NB4 (cell line): ENCODE data around the gene PSMD2.

ENCODE experiments used
- DNase-seq: peaks from one replicate; pipeline ENCODE4 v3.0.0; 2010; ENCODE audit warnings: low read depth
- H3K4me3 ChIP-seq: one replicate; pipeline ENCODE4 v1.5.1; 2011; ENCODE audit warnings: mild to moderate bottlenecking, low read depth, low read length, moderate library complexity
- MYC ChIP-seq: IDR thresholded peaks from 2 replicates; pipeline ENCODE4 v1.6.1; 2011; ENCODE audit warnings: low read depth, low read length
- POLR2A ChIP-seq: IDR thresholded peaks from 2 replicates; pipeline ENCODE4 v1.6.1; 2011; ENCODE audit warnings: mild to moderate bottlenecking; ENCODE audit not compliant: insufficient read length; ENCODE audit errors: extremely low read depth
- TF ChIP-seq, protein P1 (sequence below): IDR thresholded peaks from 2 replicates; pipeline ENCODE4 v1.6.1; 2011; ENCODE audit warnings: low read depth, low read length
- TF ChIP-seq, protein P2 (sequence below): IDR thresholded peaks from one replicate; pipeline ENCODE4 v1.5.1; 2012; ENCODE audit warnings: low read depth, low read length

Gene PSMD2

DNA sequence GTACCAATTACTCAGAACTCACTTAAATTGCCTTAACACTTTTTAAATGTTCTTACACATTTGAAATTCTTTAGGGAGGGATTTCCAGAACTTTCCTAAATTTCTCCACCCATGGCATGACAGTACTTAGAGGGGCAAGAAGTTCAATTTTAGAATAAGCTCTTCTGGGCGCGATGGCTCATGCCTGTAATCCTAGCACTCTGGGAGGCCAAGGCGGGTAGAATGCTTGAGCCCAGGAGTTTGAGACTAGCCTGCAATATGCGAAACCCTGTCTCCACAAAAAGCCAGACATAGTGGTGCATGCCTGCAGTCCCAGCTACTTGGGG is 49.0 kb downstream of the PSMD2 start:
- no peak for DNase-seq
- TF ChIP-seq MYC, result no peak
- TF ChIP-seq, protein P1, sequence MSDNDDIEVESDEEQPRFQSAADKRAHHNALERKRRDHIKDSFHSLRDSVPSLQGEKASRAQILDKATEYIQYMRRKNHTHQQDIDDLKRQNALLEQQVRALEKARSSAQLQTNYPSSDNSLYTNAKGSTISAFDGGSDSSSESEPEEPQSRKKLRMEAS, result no peak
- TF ChIP-seq POLR2A, result no peak
- TF ChIP-seq, protein P2, sequence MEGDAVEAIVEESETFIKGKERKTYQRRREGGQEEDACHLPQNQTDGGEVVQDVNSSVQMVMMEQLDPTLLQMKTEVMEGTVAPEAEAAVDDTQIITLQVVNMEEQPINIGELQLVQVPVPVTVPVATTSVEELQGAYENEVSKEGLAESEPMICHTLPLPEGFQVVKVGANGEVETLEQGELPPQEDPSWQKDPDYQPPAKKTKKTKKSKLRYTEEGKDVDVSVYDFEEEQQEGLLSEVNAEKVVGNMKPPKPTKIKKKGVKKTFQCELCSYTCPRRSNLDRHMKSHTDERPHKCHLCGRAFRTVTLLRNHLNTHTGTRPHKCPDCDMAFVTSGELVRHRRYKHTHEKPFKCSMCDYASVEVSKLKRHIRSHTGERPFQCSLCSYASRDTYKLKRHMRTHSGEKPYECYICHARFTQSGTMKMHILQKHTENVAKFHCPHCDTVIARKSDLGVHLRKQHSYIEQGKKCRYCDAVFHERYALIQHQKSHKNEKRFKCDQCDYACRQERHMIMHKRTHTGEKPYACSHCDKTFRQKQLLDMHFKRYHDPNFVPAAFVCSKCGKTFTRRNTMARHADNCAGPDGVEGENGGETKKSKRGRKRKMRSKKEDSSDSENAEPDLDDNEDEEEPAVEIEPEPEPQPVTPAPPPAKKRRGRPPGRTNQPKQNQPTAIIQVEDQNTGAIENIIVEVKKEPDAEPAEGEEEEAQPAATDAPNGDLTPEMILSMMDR, result no peak
- H3K4me3 ChIP-seq, result no peak overlapping the region

DNA sequence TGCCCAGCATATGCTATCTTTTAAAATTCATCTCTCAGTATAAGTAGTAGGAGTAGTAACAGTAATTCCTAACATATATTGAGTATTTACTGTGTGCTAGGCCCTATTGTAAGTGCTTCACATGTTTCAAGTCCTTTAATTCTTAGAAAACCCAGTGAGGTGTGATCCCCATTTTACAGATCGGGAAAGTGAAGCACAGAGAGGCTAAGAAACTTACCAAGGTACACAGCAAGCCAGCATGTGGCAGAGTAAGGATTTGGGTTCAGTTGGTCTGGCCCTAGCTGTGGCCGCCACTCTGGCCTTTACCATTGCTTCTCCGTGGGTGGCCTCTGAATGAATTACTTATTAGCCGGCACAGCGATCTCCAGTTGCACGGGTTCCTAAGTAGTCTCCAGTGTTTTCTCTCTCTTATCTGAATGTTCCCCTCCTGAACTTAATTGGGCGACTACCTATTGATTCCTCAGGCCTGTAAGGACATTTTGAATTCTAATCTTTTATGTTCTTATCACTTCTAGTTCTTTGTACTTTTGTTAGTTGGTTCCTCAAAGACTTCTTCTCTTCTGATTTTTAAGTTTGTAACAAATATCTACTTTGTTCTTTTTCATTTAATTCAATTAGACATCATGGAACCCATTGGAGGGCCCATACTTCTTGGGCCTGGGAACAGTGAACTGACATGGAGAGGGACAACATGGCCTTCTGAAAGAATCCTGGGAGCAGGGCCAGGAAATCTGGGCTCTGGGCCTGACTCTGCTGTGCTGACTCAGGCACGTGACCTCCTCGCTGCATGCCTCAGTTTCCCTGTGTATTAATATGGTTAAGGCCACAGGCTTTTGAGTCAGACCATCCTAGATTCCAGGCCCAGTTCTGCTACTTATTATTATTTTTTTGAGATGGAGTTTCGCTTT is 50.8 kb downstream of the PSMD2 start:
- DNase-seq, result no peak
- no peak overlapping the region for H3K4me3 ChIP-seq
- TF ChIP-seq POLR2A, result no peak
- TF ChIP-seq, protein P1, result no peak
- TF ChIP-seq, protein P2, result no peak
- no peak for TF ChIP-seq MYC

DNA sequence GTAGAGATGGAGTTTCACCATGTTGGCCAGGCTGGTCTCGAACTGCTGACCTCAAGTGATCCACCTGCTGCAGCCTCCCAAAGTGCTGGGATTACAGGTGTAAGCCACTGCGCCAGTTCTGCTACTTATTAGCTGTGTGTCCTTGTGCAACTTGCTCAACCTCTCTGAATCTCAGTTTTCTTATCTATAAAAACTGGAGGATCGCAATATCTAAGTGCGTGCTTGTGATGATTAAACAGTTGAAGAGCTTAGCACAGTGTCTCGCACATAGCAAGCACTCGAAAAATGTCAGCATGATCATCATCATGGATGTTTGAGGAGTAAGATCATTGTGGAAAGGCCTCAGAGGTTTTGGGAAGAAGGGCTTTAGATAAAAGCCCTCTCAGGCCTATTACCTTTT is 51.6 kb downstream of the PSMD2 start:
- no peak overlapping the region for H3K4me3 ChIP-seq
- no peak for DNase-seq
- TF ChIP-seq POLR2A (no peak), MYC (no peak)
- TF ChIP-seq, protein P2, result no peak
- TF ChIP-seq, protein P1, result no peak

DNA sequence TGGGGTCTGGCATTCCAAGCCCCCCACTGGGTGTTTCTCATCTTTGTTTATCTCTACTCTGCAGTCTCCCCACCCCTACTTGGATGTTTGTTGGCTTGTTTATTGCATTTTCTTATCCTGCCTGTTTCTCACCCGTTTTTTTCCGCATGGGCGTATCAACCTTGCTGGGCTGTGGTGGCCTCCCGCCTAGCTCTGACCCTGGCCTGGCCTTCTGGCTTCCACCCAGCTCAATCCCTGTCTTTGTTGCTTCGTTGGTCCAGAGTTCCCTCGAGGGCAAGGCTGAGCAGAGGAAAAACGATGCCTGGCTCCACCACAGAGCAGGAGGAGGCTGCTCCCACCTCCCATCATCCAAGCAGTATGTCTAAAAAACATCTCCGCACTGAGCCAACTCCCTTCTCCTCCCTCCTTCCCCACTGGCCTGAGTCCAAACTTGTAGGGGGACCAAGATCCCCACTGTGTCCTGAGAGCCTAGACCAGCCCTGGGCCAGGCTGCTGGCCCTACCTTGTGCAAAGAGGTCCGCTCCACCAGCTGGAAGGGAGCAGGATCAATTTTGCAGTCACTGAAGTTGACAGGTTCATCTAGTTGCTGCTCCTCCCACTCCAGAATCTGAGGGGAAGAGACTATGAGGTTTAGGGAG is 52.6 kb downstream of the PSMD2 start:
- no peak overlapping the region for H3K4me3 ChIP-seq
- TF ChIP-seq MYC (no peak), POLR2A (no peak)
- TF ChIP-seq, protein P1, result no peak
- TF ChIP-seq, protein P2, result no peak
- DNase-seq, result no peak

DNA sequence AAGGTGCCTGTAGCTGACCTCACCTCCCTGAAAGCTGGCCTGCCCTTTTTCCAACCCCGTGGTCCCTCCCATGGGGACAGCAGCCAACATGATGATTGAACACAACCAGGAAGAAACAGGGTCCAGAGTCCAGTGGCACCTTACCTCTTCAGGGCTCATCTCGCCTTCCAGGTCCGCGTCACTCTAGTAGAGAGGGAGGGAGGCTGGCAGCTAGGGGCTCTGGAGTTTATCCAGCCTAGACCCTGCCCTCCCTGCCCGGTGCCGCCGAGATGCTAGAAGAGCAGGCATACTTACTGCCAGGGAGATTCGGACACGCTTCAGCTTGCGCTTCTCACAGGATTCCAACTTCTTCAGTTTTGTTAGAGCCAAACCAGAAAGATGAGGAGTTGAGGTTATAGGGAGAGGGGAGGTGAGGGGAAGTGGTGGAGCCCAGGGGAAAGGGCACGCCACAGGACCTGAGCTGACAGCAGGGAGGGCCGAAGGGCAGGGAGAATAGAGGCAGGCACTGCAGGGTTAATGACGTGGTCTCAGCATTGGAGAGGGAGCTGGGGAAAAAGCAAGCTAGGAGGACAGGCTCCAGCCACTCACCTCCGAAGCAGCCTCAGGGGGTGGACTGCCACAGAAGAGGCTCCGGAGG is 53.2 kb downstream of the PSMD2 start:
- no peak overlapping the region for H3K4me3 ChIP-seq
- DNase-seq, result no peak

More for the DNA sequence above, 53.2 kb downstream of the PSMD2 start:
- TF ChIP-seq, protein P2, result no peak
- TF ChIP-seq POLR2A (no peak), MYC (no peak)
- TF ChIP-seq, protein P1, result no peak
